GM12878 (cell line): ENCODE data around the gene PAX2. TPM values are rescaled to one million over a fixed set of nuclear protein-coding genes. Genes with fewer than 3 reads are reported as not detected.

Experiments used
- ATAC-seq: fragments of 200-7000 bp; cut with Tn5 transposase; 3 replicates; pipeline ENCODE4 v1.9.1; 2020; ENCODE audit warnings: mild to moderate bottlenecking, moderate library complexity
- BruUV-seq: library from RNA; stranded (reverse); fragments of 400-500 nt; replicated peaks from 2 replicates; lab custom pipeline; 2021; lab: Mats Ljungman, UMichigan
- CTCF ChIA-PET: fragments of 300-600 bp; sonication (Branson Sonifier 250); formaldehyde crosslinking; extraction: SDS; loops from one replicate; lab custom pipeline; 2021; ENCODE audit warnings: inconsistent platforms; lab: Yijun Ruan, JAX
- POLR2A ChIA-PET: fragments of 350-600 bp; formaldehyde crosslinking; extraction: SDS; loops from one replicate; lab custom pipeline; 2021; ENCODE audit warnings: inconsistent platforms; lab: Charles Lee
- RAD21 ChIA-PET: fragments of 300-600 bp; sonication (Branson Sonifier 250); formaldehyde crosslinking; loops from one replicate; lab custom pipeline; 2023; ENCODE audit warnings: antibody characterized with exemption; ENCODE audit not compliant: unreplicated experiment; lab: Charles Lee
- SMC1A ChIA-PET: fragments of 300-600 bp; sonication (Branson Sonifier 250); formaldehyde crosslinking; loops from one replicate; lab custom pipeline; 2023; ENCODE audit not compliant: unreplicated experiment, uncharacterized antibody; lab: Charles Lee
- DNase-seq: peaks from one replicate; pipeline ENCODE4 v3.0.0-alpha.2; 2011; ENCODE audit warnings: low read depth, low spot score
- FAIRE-seq: peaks from 3 replicates; lab custom pipeline; 2011; peaks lifted over from hg19 to GRCh38; lab: Jason Lieb, UNC
- H2AFZ ChIP-seq: 2 replicates; pipeline ENCODE4 v1.6.0; 2011; ENCODE audit warnings: low read depth, low read length, control low read depth; ENCODE audit not compliant: control insufficient read depth
- H3K27ac ChIP-seq: 2 replicates; pipeline ENCODE4 v1.5.1; 2011; ENCODE audit warnings: control low read depth; ENCODE audit not compliant: control insufficient read depth, insufficient read depth
- H3K27me3 ChIP-seq, 2 experiments: replicated peaks in 1 of 2; 2 replicates each; pipeline versions ENCODE4 v1.6.0 to v1.6.1; 2011; ENCODE audit warnings: low read length in 1 of 2; ENCODE audit not compliant: control insufficient read depth in 2 of 2, insufficient read depth in 2 of 2
- H3K36me3 ChIP-seq, 2 experiments: 2 replicates each; pipeline ENCODE4 v1.5.1; 2011; ENCODE audit warnings: low read length in 1 of 2; ENCODE audit not compliant: control insufficient read depth in 2 of 2, insufficient read depth in 2 of 2
- H3K4me1 ChIP-seq: 2 replicates; pipeline ENCODE4 v1.6.1; 2011; ENCODE audit warnings: mild to moderate bottlenecking, low read length, moderate library complexity, mixed read lengths; ENCODE audit not compliant: control insufficient read depth, insufficient read depth
- H3K4me2 ChIP-seq: 2 replicates; pipeline ENCODE4 v1.6.0; 2011; ENCODE audit warnings: control low read depth; ENCODE audit not compliant: control insufficient read depth, insufficient read depth
- H3K4me3 ChIP-seq: fragments of 200-600 bp; sonication (generic); 2 replicates; pipeline ENCODE4 v1.5.1; 2016
- H3K79me2 ChIP-seq: 2 replicates; pipeline ENCODE4 v1.6.0; 2011; ENCODE audit warnings: low read length; ENCODE audit not compliant: control insufficient read depth, insufficient read depth
- H3K9ac ChIP-seq: 2 replicates; pipeline ENCODE4 v1.8.0; 2011; ENCODE audit warnings: low read length, control low read depth, mixed read lengths; ENCODE audit not compliant: control insufficient read depth, insufficient read depth
- H3K9me3 ChIP-seq: replicated peaks from 3 replicates; pipeline ENCODE4 v1.5.1; 2011; ENCODE audit warnings: mild to moderate bottlenecking, low read length; ENCODE audit not compliant: control insufficient read depth, insufficient read depth
- H4K20me1 ChIP-seq: 2 replicates; pipeline ENCODE4 v1.6.0; 2011; ENCODE audit not compliant: control insufficient read depth, insufficient read depth
- ATF7 ChIP-seq: fragments of 450-650 bp; IDR thresholded peaks from 2 replicates; pipeline ENCODE4 v1.6.1; 2016; ENCODE audit warnings: low read depth, mild to moderate bottlenecking
- BACH1 ChIP-seq: fragments of 450-650 bp; IDR thresholded peaks from 2 replicates; pipeline ENCODE4 v1.6.1; 2017; ENCODE audit warnings: mild to moderate bottlenecking, borderline replicate concordance
- BHLHE40 ChIP-seq, 2 experiments: fragments of 450-650 bp in 1 of 2; IDR thresholded peaks; 2 replicates each; pipeline ENCODE4 v1.6.1; 2011 to 2017; ENCODE audit warnings: low read depth in 2 of 2, borderline replicate concordance in 1 of 2, improper control_type of control experiment in 1 of 2, low read length in 1 of 2, mild to moderate bottlenecking in 1 of 2
- ETV6 ChIP-seq, 2 experiments: fragments of 450-650 bp in 1 of 2; IDR thresholded peaks in 1 of 2; conservative IDR thresholded peaks in 1 of 2; 2 replicates each; pipeline ENCODE4 v1.6.1; 2014; ENCODE audit warnings: antibody characterized with exemption in 1 of 2, borderline replicate concordance in 1 of 2, low read depth in 1 of 2, mild to moderate bottlenecking in 1 of 2, moderate library complexity in 1 of 2
- FOXM1 ChIP-seq: IDR thresholded peaks from 2 replicates; pipeline ENCODE4 v1.6.1; 2012; ENCODE audit warnings: low read depth, mild to moderate bottlenecking, inconsistent platforms, low read length, moderate library complexity
- HDAC6 ChIP-seq: fragments of 200-600 bp; sonication (generic); IDR thresholded peaks from one replicate; pipeline ENCODE4 v1.8.0; 2017; ENCODE audit warnings: antibody characterized with exemption; ENCODE audit not compliant: unreplicated experiment
- IRF5 ChIP-seq: fragments of 450-650 bp; IDR thresholded peaks from 2 replicates; pipeline ENCODE4 v1.6.1; 2017; ENCODE audit warnings: borderline replicate concordance
- MTA3 ChIP-seq: IDR thresholded peaks from 2 replicates; pipeline ENCODE4 v1.6.1; 2012; ENCODE audit warnings: low read length, inconsistent platforms, borderline replicate concordance
- POLR2A ChIP-seq: IDR thresholded peaks from 2 replicates; pipeline ENCODE4 v1.6.1; 2011; ENCODE audit warnings: low read depth, mild to moderate bottlenecking, low read length
- SREBF2 ChIP-seq: IDR thresholded peaks from 2 replicates; pipeline ENCODE4 v1.6.1; 2012; ENCODE audit warnings: mild to moderate bottlenecking, low read length
- SRF ChIP-seq, 2 experiments: IDR thresholded peaks; 2 replicates each; pipeline ENCODE4 v1.6.1; 2011; ENCODE audit warnings: low read depth in 2 of 2, low read length in 2 of 2, mild to moderate bottlenecking in 1 of 2, moderate library complexity in 1 of 2
- TBL1XR1 ChIP-seq: IDR thresholded peaks from 2 replicates; pipeline ENCODE4 v1.6.1; 2012; ENCODE audit warnings: low read depth, low read length, improper control_type of control experiment
- WGBS: methylation state at CpG from one replicate; pipeline ENCODE4 v1.1.6; 2016; ENCODE audit warnings: low lambda C conversion rate; ENCODE audit not compliant: insufficient replicate concordance, insufficient coverage; ENCODE audit errors: missing lambda C conversion rate; 5-methylcytosine and 5-hydroxymethylcytosine counted together
- in situ Hi-C: fragments of 300-500 bp; cut with MboI; formaldehyde crosslinking; loops from 9 replicates; pipeline ENCODE4 v1.14.3; 2018; ENCODE audit warnings: mixed read lengths
- intact Hi-C: fragments of 100-400 bp; cut with micrococcal nuclease; formaldehyde crosslinking; loops from one replicate; pipeline ENCODE4 v1.14.2; 2022; ENCODE audit not compliant: unreplicated experiment
- polyA plus RNA-seq, 11 experiments: library from polyadenylated mRNA; depleted of rRNA in 4 of 11; unstranded in 6 of 11; stranded (reverse) in 5 of 11; fragments of >200 nt; fragmentation: Nextera tagmentation in 4 of 11; fragmentation: Illumina TruSeq in 1 of 11; extraction: Ambion mirVana in 4 of 11; extraction: Trizol in 1 of 11; gene quantifications; 1 replicate in 1 of 11; 2 replicates in 10 of 11; pipeline versions ENCODE4 v1.2.1 to v1.2.3, GENCODE V29; 2011 to 2016; ENCODE audit warnings: inconsistent platforms in 2 of 11, missing spikeins in 2 of 11, low read depth in 1 of 11
- total RNA-seq, 4 experiments: library from RNA; depleted of rRNA in 3 of 4; stranded (reverse); fragments of >200 nt in 3 of 4; fragmentation: Illumina TruSeq in 1 of 4; extraction: Trizol in 1 of 4; gene quantifications; 2 replicates each; pipeline versions ENCODE4 v1.2.1 to v1.2.3, GENCODE V29; 2013 to 2021

Gene PAX2
- total and polyA plus RNA-seq, 10 of the 15 experiments (the other 5 are each of a cell fraction or from before 2014, with no cell fraction given), result not detected

- BruUV-seq, result no TSS peak
- intact Hi-C loops (no loop called here), in situ Hi-C loops (no loop called here)
- RAD21 ChIA-PET, result interaction anchor here (0.6 kb wide), 1 partner anchor 12 kb away, joined by 3 read pairs; no protein-coding TSS in a partner anchor
- no peaks in the 10 kb centered on the region for H4K20me1 ChIP-seq
- SMC1A ChIA-PET, result no interaction called here
- no peak for ATAC-seq
- H3K4me3 ChIP-seq, result no peak overlapping the region
- no peak overlapping the region for H3K27ac ChIP-seq
- no peak for DNase-seq
- CTCF ChIA-PET, result interaction anchor here (2.3 kb wide), 1 partner anchor 24 kb away, joined by 6 read pairs; no protein-coding TSS in a partner anchor
- no peaks in the 10 kb centered on the region for H3K36me3 ChIP-seq
- no peaks in the 10 kb centered on the region for H3K4me1 ChIP-seq
- 61% methylated on average over 5 of the region's 5 CpGs for WGBS
- H2AFZ ChIP-seq, result no peak overlapping the region
- TF ChIP-seq BHLHE40 (IDR thresholded peaks at IDR 0.05; ENCODE audit: borderline replicate concordance in 1 of 2, low read depth in 2 of 2, low read length in 1 of 2) (no peak), HDAC6 (no peak), SREBF2 (no peak)
- POLR2A ChIA-PET, result no interaction called here
- H3K9ac ChIP-seq, result no peak overlapping the region
- peaks cover 3 to 7% of the 10 kb centered on the region in 2 experiments; a peak in 2 of 4 replicates for H3K27me3 ChIP-seq
- no peak for FAIRE-seq
- H3K9me3 ChIP-seq, result no peaks in the 10 kb centered on the region
- no peak overlapping the region for H3K4me2 ChIP-seq
- no peaks in the 10 kb centered on the region for H3K79me2 ChIP-seq
These were observed 22.0 kb downstream of the PAX2 start for GRCh38 chr10:100767422-100767775.

GRCh38 chr10:100769481-100769880 lies 24.1 kb downstream of the PAX2 start:
- ChIA-PET SMC1A (interaction anchor here (0.6 kb wide), 1 partner anchor 206 kb away, joined by 3 read pairs; no protein-coding TSS in a partner anchor), CTCF (interaction anchor here (0.5 to 1.7 kb wide), 4 partner anchors 27 to 570 kb away, joined by 3 to 4 read pairs (median 3); no protein-coding TSS in a partner anchor), POLR2A (no interaction called here), RAD21 (interaction anchor here (0.6 kb wide), 1 partner anchor 1742 kb away, joined by 3 read pairs; no protein-coding TSS in a partner anchor)
- Histone ChIP-seq H3K27me3 (peaks cover 3 to 4% of the 10 kb centered on the region in 2 experiments; a peak in 2 of 4 replicates), H3K4me3 (no peak overlapping the region), H3K9me3 (no peaks in the 10 kb centered on the region), H4K20me1 (no peaks in the 10 kb centered on the region), H3K36me3 (no peaks in the 10 kb centered on the region), H3K79me2 (no peaks in the 10 kb centered on the region), H3K27ac (no peak overlapping the region), H3K9ac (no peak overlapping the region), H3K4me1 (no peaks in the 10 kb centered on the region), H3K4me2 (no peak overlapping the region), H2AFZ (no peak overlapping the region)
- no TSS peak for BruUV-seq
- TF ChIP-seq BACH1 (no peak), FOXM1 (no peak), SRF (IDR thresholded peaks at IDR 0.05; ENCODE audit: low read depth in 2 of 2, low read length in 2 of 2) (no peak), TBL1XR1 (no peak), IRF5 (no peak), ATF7 (no peak), ETV6 (conservative IDR thresholded peaks at IDR 0.05 in 1 of 2, IDR thresholded peaks at IDR 0.05 in 1 of 2; ENCODE audit: borderline replicate concordance in 1 of 2, low read depth in 1 of 2) (no peak), POLR2A (no peak), MTA3 (no peak)
- intact Hi-C loops (no loop called here), in situ Hi-C loops (no loop called here)
- no peak for FAIRE-seq
- 0% methylated on average over 2 of the region's 2 CpGs for WGBS
- no peak for ATAC-seq
- DNase-seq, result no peak
